SK-N-SH treated with all-trans-retinoic acid at 6 μM for 48 hours (cell line): ENCODE results near the gene NFAM1.

ENCODE experiments used
- ATAC-seq: fragments of 200-7000 bp; cut with Tn5 transposase; 3 replicates; pipeline ENCODE4 v1.9.1; 2020; ENCODE audit warnings: mild to moderate bottlenecking, moderate library complexity
- ARNTL ChIP-seq: fragments of 450-650 bp; formaldehyde crosslinking; IDR thresholded peaks from 2 replicates; pipeline ENCODE4 v1.5.0; 2020; ENCODE audit warnings: low read depth, mild to moderate bottlenecking, moderate library complexity, borderline replicate concordance
- BACH2 ChIP-seq: fragments of 250-450 bp; sonication (Bioruptor Pico); IDR thresholded peaks from 2 replicates; pipeline ENCODE4 v1.9.0; 2021; ENCODE audit warnings: mild to moderate bottlenecking, borderline replicate concordance
- CREB5 ChIP-seq: fragments of 250-450 bp; sonication (Bioruptor Pico); IDR thresholded peaks from 2 replicates; pipeline ENCODE4 v1.5.1; 2020; ENCODE audit warnings: low read depth, mild to moderate bottlenecking, moderate library complexity
- CSDC2 ChIP-seq: fragments of 250-450 bp; sonication (Bioruptor Pico); IDR thresholded peaks from 2 replicates; pipeline ENCODE4 v1.5.0; 2020; ENCODE audit warnings: mild to moderate bottlenecking, moderate library complexity
- CSRNP3 ChIP-seq: fragments of 250-450 bp; sonication (Bioruptor Pico); IDR thresholded peaks from 2 replicates; pipeline ENCODE4 v1.5.1; 2021; ENCODE audit warnings: mild to moderate bottlenecking, moderate library complexity
- GLIS3 ChIP-seq: fragments of 250-450 bp; sonication (Bioruptor Pico); IDR thresholded peaks from 2 replicates; pipeline ENCODE4 v1.5.0; 2020; ENCODE audit warnings: mild to moderate bottlenecking, moderate library complexity
- ISL1 ChIP-seq: fragments of 250-450 bp; sonication (Bioruptor Pico); IDR thresholded peaks from 2 replicates; pipeline ENCODE4 v2.1.2; 2022; ENCODE audit warnings: mild to moderate bottlenecking, moderate library complexity
- OSR1 ChIP-seq: fragments of 250-450 bp; sonication (Bioruptor Pico); IDR thresholded peaks from 2 replicates; pipeline ENCODE4 v1.8.0; 2022; ENCODE audit warnings: moderate library complexity, mild to moderate bottlenecking, inconsistent platforms
- PATZ1 ChIP-seq: fragments of 250-450 bp; sonication (Bioruptor Pico); IDR thresholded peaks from 2 replicates; pipeline ENCODE4 v1.8.0; 2020; ENCODE audit warnings: mild to moderate bottlenecking, moderate library complexity, borderline replicate concordance
- POU6F1 ChIP-seq: fragments of 250-450 bp; sonication (Bioruptor Pico); IDR thresholded peaks from 2 replicates; pipeline ENCODE4 v1.8.0; 2021; ENCODE audit warnings: low read depth, mild to moderate bottlenecking, moderate library complexity, borderline replicate concordance
- PPARA ChIP-seq: fragments of 250-450 bp; sonication (Bioruptor Pico); IDR thresholded peaks from 2 replicates; pipeline ENCODE4 v1.5.0; 2020; ENCODE audit warnings: mild to moderate bottlenecking, borderline replicate concordance
- RARB ChIP-seq: fragments of 250-450 bp; sonication (Bioruptor Pico); IDR thresholded peaks from 2 replicates; pipeline ENCODE4 v1.8.0; 2021; ENCODE audit warnings: mild to moderate bottlenecking, moderate library complexity
- SNAI2 ChIP-seq: fragments of 250-450 bp; sonication (Bioruptor Pico); IDR thresholded peaks from 2 replicates; pipeline ENCODE4 v1.5.0; 2020; ENCODE audit warnings: mild to moderate bottlenecking, moderate library complexity
- TCF4 ChIP-seq: fragments of 250-450 bp; sonication (Bioruptor Pico); IDR thresholded peaks from 2 replicates; pipeline ENCODE4 v1.8.0; 2021; ENCODE audit warnings: mild to moderate bottlenecking, moderate library complexity, borderline replicate concordance
- TOX ChIP-seq: fragments of 250-450 bp; sonication (Bioruptor Pico); IDR thresholded peaks from 2 replicates; pipeline ENCODE4 v1.8.0; 2021; ENCODE audit warnings: mild to moderate bottlenecking, moderate library complexity, borderline replicate concordance
- ZC3H10 ChIP-seq: fragments of 250-450 bp; sonication (Bioruptor Pico); IDR thresholded peaks from 2 replicates; pipeline ENCODE4 v1.5.1; 2021; ENCODE audit warnings: mild to moderate bottlenecking, moderate library complexity
- ZFP3 ChIP-seq: fragments of 250-450 bp; sonication (Bioruptor Pico); IDR thresholded peaks from 2 replicates; pipeline ENCODE4 v1.5.0; 2020; ENCODE audit warnings: mild to moderate bottlenecking, moderate library complexity
- ZFP30 ChIP-seq: fragments of 450-650 bp; formaldehyde crosslinking; IDR thresholded peaks from 2 replicates; pipeline ENCODE4 v1.5.0; 2022; ENCODE audit warnings: mild to moderate bottlenecking, moderate library complexity
- ZNF565 ChIP-seq: fragments of 450-650 bp; formaldehyde crosslinking; conservative IDR thresholded peaks from 2 replicates; pipeline ENCODE4 v1.5.0; 2020; ENCODE audit warnings: low read depth, mild to moderate bottlenecking, moderate library complexity
- ZNF70 ChIP-seq: fragments of 450-650 bp; formaldehyde crosslinking; IDR thresholded peaks from 2 replicates; pipeline ENCODE4 v1.5.0; 2020; ENCODE audit warnings: mild to moderate bottlenecking, moderate library complexity
- ZNF8 ChIP-seq: fragments of 450-650 bp; formaldehyde crosslinking; IDR thresholded peaks from 2 replicates; pipeline ENCODE4 v1.5.0; 2020; ENCODE audit warnings: mild to moderate bottlenecking, moderate library complexity

The NFAM1 gene

GRCh38 chr22:42412744-42413333 lies 19.4 kb downstream of the NFAM1 start (continued):
- TF ChIP-seq ARNTL (CRISPR knock-in tag) (no peak), CSDC2 (CRISPR knock-in tag) (no peak), ZFP3 (CRISPR knock-in tag) (no peak), RARB (no peak), POU6F1 (CRISPR knock-in tag) (no peak), PPARA (CRISPR knock-in tag) (no peak), GLIS3 (CRISPR knock-in tag) (no peak)

- TF ChIP-seq ZNF8 (CRISPR knock-in tag) (no peak), SNAI2 (CRISPR knock-in tag) (no peak), GLIS3 (CRISPR knock-in tag) (no peak), ZC3H10 (CRISPR knock-in tag) (no peak), PPARA (CRISPR knock-in tag) (no peak), CSRNP3 (no peak), ARNTL (CRISPR knock-in tag) (no peak), TCF4 (CRISPR knock-in tag) (no peak), PATZ1 (CRISPR knock-in tag) (no peak), CREB5 (CRISPR knock-in tag) (no peak), ZNF565 (no peak), POU6F1 (CRISPR knock-in tag) (no peak), ZNF70 (no peak), ZFP3 (CRISPR knock-in tag) (no peak), ISL1 (CRISPR knock-in tag) (no peak), BACH2 (CRISPR knock-in tag) (no peak), OSR1 (CRISPR knock-in tag) (no peak)
- ATAC-seq: no peak
These were observed 21.5 kb downstream of the NFAM1 start for GRCh38 chr22:42410708-42411107.

- ATAC-seq: no peak
- TF ChIP-seq ZNF70 (no peak), TOX (no peak), TCF4 (CRISPR knock-in tag) (no peak), CSDC2 (CRISPR knock-in tag) (no peak), ZFP3 (CRISPR knock-in tag) (no peak), ZFP30 (CRISPR knock-in tag) (no peak), ZC3H10 (CRISPR knock-in tag) (no peak), ARNTL (CRISPR knock-in tag) (no peak)
These were observed 23.2 kb downstream of the NFAM1 start for GRCh38 chr22:42408810-42409529.
